NCI-H1694 treated with DMSO at 0.1 percent for 48 hours (cell line): ENCODE results near the gene CDK11A.
"Not testable (repeated sequence)": the region's sequence is repeated elsewhere in the genome, so short reads cannot be mapped to it uniquely, and the experiment has no call there.

Experiments used
- DNase-seq: peaks from one replicate; lab custom pipeline; 2025; lab: John Stamatoyannopoulos, UW

The CDK11A gene

DNA sequence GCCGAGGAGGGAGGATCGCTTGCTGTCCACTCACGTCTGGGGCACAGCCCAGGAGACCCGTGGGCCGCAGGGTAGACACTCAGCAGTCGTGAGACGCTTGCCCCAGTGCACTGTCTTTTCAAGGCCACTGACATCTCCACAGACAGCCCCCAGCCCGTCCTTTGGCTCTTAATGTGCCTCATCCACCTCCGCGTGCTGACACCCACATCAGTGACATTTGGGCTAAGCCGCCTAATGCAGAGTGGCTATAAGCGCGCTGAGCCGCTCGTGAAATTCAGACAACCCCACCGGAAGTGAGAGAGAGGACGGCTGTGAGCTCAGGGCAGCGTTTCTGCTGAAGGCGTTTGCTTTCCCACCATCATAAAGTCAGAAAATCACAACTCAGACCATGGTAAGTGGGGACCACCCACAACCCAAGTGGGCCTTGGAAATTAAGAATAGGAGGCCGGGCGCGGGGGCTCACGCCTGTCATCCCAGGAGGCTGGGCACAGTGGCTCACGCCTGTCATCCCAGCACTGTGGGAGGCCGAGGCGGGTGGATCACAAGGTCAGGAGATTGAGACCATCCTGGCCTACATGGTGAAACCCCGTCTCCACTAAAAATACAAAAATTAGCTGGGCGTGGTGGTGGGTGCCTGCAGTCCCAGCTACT, 40.0 kb downstream of the CDK11A start:
- no peak for DNase-seq

DNA sequence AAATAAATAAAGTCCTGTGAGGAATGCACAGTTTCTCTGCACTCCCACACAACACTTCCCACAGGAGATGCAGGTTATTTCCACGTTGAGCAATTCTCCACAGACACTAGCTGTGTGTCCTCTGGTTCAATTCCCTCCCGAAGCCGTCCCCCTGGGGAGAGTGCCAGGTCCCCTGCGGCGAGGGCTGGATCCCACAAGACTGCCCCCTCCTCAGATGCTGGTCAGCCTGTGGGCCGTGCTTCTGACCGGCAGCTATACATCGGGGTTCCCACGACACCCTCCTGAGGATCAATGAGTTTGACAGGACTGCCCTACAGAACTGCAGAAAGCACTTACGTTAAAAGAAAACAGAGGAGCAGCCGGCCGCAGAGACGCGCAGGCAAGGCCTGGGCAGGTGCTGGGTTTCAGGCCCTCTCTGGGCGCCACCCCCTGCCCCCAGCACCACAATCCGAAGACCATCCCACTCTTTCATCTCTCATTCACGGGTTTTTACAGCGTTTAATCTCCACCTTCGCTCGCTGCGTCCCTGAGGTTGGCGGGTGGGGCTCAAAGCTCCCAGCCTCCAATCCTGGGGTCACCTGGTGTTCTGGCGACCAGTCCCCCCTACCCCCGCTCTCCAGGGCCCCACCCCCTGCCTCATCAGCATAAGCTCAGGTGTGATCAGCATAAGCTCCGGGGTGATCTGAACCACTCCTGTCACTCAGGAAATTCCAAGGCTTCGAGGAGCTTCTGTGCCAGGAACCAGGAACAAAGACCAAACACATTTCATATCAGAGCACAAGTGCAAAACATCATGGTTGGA, 40.9 kb downstream of the CDK11A start:
- no peak for DNase-seq

DNA sequence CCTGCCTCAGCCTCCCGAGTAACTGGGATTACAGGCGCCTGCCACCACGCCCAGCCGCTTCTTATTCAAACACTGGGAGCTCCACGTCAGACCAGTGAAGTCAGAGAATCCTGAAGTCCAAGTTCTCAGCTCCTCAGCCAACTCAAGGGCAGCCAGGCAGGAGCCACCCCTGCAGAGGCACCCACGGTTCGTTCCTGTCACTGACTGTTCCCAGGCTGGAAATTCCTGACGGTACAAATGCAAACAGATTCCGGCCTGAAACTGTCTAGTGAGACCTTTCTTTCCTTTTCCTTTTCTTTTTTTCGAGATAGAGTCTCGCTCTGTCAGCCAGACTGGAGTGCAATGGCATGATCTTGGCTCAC, 43.3 kb downstream of the CDK11A start:
- no peak for DNase-seq

DNA sequence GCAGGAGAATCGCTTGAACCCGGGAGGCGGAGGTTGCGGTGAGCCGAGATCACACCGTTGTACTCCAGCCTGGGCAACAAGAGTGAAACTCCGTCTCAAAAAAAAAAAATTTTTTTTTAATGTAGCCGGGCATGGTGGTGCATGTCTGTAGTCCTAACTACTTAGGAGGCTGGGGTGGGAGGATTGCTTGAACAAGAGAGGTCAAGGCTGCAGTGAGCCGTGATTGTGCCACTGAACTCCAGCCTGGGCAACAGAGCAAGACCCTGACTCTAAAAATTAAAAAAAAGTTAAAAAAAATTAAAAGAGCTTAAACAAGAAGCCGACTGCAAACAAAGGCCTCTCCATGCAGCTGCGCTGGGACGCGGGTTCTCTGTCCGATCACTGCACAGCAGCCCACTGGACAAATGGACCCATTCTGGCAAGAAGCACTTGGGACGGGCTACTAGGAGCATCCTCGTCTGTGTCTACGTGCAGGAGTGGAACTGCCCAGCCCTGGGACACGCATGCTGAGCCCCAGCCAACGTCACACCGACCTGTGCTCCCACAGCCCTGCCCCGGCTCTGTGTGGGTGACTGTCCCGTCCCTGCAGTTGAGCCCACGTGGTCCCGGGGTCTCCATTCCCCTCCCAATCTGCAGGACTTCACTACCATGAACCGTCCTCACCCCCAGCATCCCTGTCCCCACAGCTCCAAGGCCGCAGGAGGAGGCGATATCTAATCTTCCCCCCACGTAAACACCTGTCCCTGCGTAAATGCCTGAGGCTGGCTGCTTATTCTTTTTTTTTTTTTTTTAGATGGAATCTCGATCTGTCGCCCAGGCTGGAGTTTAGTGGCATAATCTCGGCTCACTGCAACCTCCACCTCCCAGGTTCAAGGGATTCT, 43.9 kb downstream of the CDK11A start:
- no peak for DNase-seq

DNA sequence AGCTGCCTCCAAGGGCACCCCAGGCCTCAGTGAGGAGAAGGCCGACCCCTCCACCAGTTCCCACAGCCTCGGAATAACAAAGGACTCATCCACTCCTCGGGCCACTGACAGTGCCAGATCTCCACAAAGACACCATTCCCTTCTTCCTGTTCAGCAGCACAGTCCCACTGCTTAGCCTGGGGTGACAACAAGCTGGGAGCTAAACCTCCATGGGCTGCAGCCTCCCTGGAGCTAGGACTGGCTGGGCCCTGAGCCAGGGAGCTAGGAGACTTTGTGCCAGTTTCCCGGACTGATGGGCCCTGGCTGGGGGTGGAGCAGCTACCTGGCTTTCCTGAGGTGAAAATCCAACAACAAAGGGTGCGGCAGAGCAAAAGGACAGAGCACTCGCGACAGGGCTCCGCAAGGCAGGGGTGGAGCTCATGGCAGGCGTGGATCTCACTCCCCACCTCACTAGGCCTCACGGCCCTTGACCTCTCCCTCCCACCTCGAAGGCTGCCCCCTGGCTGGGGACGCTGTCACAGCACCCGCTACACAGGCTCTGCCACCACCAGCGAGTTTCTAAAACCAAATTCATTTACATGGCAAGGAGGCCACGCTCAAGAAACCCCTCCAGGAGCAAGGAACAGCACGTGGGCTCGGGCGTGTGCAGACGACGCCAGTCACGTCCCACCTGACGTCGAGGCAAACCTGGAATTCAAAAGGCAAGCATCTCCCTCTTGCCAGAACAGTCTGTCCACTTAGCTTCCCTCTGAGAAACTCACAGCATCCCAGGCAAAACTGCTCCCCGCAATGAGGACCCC, 45.4 kb downstream of the CDK11A start:
- DNase-seq, result no peak

DNA sequence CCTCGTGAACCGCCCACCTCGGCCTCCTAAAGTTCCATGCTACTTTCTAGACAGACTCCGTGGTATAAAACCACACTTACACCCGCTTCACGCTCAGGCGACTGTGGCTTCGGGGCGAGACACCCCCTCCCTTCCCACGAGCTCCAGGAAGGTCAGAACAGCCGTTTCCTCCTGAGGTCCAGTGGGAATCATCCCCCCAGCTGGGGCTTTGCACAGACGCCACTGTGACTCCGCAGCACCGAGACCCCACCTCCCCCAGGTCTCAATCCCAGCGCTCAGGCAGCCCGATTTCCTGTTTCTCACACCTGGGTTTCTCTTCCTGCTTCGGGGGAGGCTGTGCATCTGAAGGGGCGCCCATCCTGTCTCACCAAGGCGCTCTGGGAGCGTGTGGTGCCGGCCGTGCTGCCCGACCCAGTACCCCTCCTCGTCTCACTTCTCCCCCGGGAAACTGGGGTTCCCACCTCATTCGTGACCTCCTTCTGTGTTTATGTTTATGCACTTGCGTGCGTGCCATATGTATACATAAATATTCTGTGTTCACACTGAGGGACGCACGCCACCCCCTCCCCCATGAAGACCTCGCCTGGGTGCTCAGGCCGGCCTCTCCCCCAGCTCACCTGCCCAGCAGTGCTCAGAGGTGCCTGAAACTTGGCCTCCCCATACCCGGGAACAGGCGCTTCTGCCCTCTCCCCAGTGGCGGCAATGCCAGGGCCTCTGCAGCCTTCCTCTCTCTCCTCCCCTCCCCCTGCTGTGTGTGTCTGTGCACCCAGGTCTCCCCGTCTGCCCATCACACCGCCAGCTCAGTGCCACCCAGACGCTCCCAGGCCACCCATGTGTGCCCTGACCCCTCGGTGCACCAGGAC, 46.2 kb downstream of the CDK11A start:
- no peak for DNase-seq

DNA sequence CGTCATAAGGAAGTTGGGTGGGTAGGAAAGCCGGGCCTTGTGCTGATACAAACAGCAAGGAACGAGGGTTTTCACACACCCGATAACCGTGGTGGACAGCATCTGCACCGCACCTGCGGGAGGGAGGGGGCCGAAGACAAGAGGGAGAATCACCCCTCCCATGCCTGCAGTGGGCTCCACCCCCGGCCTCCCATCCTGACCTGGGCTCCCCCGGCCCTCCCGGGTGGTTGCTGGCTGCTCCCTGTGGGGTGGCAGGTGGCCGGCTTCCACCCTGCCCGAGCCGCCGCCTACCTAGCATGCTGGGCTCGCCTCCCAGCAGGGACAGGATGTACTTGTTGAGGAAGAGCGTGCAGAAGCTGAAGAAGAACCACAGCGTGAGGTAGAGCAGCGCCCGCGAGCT, 48.1 kb downstream of the CDK11A start:
- DNase-seq, result not testable (repeated sequence)

DNA sequence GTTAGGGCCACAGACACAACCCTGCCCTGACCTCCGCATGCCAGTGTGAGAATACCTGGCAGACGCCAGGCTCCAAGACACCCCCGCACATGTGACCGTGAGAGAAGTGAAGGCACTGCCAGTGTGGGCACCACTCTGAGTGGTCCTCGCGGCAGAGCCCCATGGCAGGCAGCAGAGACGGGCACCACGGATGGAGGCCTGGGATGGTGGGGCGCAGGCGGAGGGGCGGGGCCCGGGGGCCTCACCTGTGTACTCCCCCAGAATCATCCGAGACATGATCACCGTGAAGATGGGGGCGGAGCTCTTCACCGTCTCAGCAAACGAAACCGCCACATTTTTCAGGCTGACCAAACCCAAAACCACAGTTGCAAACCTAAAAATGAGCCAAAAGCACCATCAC, 48.9 kb downstream of the CDK11A start:
- DNase-seq, result not testable (repeated sequence)

DNA sequence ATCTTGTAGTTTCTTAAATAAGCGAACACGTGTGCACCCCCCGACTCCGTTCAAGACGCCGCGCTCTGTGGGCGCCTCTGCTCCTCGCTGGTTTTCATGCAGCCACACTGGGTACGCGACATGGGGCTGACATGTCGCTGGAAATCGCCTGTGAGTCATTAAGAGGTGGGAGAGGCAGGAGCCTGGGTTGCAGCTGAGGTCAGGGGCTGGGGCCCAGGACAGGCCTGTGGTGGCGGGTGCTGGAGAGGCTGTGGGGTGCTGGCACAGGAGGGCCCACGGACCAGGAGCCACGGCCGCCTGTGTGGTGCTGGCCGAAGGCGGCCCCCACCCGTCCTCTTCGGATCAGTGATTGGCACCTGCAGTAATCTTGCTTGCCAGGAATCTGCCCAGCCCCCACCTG, 49.4 kb downstream of the CDK11A start:
- not testable (repeated sequence) for DNase-seq

DNA sequence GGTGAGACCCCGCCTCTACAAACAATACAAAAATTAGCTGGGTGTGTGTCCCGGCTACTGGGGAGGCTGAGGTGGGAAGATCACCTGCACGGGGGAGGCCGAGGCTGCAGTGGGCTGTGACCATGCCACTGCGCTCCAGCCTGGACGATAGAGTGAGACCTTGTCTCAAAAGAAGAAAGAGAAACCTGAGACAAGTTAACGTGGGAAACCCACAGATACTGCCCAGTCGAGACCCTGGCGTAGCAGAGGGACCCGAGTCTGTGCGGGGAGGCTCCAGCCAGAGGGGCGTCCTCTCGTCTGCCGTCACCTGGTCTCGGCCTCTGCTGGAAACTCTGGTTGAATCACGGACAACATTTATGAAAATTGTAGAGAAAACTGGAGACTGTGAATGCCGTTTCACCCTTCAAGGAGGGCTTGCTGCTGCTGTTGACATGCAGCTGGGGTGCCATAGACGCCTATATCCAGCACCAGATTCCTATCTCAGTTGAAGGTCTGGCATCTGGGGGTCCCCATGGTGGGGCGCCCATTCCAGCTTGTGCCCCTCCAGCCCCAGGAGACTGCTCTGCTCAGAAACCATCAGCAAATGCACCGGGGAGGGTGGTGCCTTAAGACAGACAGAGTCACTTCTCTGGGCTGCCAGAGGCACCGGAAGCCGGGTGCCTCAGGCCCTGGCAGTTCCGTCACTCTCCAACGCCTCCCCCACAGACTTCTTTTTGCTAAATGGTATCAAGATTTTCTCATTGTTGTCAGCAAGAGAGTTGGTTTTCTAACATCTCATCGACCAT, 51.8 kb downstream of the CDK11A start:
- no peak for DNase-seq

DNA sequence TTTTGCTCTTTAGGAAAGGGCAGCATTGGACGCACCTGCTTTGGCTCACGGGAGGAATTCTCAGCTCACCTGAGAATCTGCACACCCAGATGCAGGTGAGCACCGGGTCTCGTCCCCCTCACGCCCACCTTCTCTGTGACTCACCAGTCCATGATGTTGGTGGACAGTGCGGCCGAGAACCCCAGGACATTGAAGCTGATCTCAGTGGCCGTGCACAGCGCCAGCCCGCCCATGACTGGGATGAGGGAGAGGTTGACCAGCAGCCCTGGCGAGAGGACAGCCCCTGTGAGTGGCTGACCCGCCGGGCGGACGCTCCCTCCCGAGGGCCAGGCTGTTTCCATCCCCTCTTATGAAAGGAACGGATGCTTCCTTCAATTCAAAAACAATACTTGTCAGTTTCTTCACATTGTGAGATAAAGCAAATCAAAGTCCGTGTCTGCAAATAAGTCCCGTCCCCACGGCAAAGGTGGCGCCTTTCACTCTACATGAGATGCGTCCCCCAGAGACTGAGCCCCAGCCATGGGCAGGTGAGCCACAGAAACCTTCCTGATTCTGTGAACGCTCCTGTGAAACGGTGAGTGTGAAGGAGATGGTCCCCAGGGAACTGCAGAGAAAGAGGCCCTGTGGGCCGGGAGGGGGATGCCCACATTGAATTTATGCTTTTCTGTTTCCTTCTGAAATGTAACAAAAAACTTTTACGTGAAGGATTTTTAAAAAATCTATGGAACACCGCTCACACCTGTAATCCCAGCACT, 52.6 kb downstream of the CDK11A start:
- DNase-seq, result no peak

DNA sequence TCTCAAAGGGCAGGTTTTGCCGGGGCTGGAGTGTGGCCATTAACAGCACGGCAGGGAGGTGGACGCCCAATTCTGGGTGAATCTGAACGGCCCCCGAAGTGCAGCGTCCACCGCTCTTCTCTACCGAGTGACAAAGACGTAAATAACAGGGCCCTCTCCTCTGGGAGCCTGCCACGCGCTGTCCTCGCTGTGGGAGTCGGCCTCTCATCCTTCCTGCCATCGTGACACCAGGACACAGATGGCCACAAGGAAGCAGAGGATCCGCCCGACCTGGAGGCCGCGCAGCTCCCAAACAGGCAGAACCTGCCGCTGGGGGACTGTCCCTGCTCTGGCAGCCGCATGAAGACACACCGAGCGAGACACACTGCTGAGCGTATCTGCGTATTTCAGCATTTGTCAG, 53.3 kb downstream of the CDK11A start:
- no peak for DNase-seq

DNA sequence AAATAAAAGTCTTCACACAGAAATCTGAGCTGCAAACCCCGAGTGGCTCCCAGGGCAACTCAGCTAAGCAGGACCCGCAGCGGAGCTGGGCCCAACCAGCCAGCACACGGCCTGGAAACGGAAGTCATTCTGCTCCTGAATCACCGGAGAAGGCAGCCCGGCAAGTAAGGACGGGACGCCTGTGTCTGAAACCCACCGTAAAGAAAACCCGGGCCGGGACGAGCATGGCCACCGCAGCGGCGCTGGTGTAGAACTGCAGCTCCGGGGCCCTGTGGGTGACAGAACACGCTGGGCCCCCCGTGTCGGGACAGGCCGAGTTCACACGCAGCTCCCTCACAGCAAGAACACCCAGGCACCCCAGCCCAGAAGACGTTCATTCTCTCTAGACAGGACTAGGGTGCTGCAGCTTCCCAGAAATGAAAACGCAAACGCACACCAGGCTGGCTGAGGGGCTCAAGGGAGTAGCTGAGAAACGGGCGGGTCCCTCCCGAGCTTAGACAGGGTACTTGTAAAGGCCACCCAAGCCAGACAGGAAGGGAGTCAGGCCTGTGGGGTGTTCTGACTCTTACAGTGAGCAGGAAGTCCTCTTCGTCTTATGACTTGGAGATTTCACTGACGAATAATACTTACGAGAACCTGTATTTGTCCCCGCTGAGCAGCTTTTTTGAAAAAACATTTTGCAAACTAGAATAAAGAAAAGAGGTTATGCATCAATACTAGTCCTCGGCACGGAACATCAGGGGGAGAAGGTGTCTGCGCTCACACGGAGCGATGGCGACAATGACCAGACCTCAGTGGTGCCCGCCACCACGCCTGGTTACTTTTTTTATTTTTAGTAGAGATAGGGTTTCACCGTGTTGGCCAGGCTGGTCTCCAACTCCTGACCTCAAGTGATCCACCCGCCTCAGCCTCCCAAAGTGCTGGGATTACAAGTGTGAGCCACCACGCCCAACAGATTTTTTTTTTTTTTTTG, 54.4 kb downstream of the CDK11A start:
- DNase-seq, result no peak

DNA sequence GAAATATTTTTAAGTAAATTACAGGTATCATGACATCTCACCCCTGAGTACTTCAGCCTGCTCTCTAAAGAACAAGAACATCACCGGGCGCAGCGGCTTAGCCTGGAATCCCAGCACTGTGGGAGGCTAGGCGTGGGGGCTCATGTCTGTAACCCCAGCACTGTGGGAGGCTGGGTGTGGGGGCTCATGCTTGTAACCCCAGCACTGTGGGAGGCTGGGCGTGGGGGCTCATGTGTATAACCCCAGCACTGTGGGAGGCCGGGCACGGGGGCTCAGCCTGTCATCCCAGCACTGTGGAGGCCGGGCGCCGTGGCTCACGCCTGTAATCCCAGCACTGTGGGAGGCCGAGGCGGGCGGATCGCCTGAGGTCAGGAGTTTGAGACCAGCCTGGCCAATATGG, 57.6 kb downstream of the CDK11A start:
- no peak for DNase-seq

DNA sequence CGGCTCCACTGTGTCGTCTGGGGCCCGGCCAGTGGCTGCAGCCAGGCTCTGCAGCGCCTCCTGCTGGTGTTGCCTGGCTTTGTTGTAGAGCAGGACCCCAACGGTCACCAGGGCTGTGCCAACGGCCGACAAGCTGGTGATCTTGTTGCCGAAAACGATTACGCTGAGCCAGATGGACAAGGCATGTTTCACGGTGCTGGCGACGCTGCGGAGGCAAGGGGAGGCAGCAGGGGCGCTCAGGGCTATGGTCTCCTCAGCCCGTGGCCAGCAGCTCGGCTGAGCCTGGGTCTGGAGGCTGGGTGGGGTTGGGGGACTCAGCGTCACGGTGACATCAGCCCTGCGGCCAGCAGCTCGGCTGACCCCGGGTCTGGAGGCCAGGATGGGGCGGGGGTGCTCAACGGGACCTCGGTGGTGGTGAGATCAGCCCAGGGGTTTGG, 58.3 kb downstream of the CDK11A start:
- no peak for DNase-seq

DNA sequence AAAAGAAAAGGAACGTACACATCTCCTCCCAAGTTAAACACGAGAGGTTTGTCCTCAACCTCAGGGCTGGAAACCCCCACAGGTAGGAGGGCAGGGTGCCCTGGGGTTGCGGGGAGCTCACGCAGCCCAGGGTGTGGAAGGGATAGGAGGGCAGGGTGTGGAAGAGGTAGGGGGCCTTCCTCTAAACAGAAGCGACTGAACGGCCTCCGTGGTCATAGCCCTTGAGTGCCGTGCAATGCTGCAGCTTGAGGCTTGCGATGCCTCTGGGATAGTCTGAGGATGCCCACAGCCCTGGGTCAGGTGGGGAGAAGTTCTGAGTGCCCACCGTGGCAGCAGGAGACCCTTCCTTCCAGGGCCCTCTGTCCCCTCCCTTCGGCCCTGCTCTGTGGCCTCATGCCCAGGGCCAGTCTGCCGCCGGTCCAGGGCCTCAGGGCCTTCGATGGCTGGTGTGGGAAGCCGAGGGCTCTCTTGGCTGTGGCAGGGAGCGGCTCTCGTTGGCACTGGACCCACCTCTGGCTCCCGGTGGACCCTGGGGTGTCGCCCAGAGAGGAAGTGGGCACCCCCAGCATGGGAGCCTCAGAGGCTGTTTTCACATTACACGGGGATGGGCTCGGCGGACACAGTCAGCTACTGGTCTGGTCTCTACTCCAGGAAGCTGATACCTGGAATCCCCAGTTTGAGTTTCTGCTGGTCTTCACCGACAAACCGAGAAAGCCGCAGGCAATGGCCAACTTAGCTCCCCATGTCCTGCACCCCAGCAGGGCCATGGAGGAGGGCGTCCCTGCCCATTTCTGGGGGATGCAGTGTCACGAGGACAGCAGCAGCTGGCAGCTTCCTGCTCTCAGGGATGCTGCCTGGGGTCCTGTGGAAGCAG, 59.0 kb downstream of the CDK11A start:
- DNase-seq, result no peak

DNA sequence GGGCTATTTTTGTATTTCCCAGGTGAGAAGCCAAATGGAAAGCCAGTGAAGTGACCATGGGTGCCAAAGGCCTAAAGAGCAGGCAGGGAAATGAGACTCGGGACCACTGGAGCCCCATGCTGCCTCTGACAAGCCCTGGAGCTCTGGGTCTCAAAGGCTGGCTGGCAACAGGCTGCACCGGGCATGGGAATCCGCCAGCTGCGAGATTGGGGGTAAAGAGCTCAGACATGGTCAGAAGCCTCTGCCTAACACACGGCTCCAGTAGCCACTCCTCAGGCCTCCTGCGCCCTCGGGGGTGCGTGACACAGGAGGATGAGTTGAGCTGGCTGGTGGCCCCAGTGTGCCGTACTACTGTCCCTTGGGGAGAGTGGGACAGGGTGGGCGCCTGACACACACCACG, 59.8 kb downstream of the CDK11A start:
- DNase-seq, result not testable (repeated sequence)
